ENCODE results near the gene IPO9. TPM values are rescaled to one million over a fixed set of nuclear protein-coding genes. Genes with fewer than 3 reads are reported as not detected.
"Not testable (repeated sequence)": the region's sequence is repeated elsewhere in the genome, so short reads cannot be mapped to it uniquely, and the experiment has no call there.

Gene IPO9
- total RNA-seq, 1 experiment from 2014 or later, result 106 TPM

DNA sequence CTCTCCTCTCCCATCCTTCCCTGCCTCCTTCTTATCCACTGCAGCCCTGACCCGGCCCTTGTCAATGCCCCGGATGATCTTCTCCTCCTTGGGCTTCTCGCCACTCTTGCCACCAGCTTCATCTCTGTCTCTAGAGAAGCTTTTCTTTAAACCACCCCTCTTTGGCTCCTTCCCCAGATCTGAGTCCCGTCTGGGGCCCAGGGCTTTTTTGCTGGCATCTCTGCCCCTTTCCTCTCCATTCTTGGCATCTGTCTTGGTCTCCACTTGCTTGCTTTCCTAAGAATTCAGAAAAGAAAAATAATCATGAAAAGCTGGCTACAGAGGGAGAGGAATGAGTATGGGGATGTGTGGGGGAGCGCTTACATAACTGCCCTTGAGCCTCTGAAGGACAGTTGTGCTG, 71.5 kb downstream of the IPO9 start:
- no peaks in the 10 kb centered on the region for H3K9me3 ChIP-seq (ENCODE audit: control insufficient read depth, insufficient read depth, low read depth, low read length)
- H3K27me3 ChIP-seq (ENCODE audit: control insufficient read depth, insufficient read depth, low read length), result no peaks in the 10 kb centered on the region
- ATAC-seq (no peak), DNase-seq (ENCODE audit: low read depth, low spot score) (no peak)
- POLR2A ChIA-PET, result no interaction called here
- H3K27ac ChIP-seq (ENCODE audit: low read length), result no peak overlapping the region
- no peak overlapping the region for H3K4me3 ChIP-seq (ENCODE audit: low read depth in 2 of 2, low read length in 2 of 2)
- H3K36me3 ChIP-seq (ENCODE audit: control insufficient read depth, insufficient read depth, low read length), result no peaks in the 10 kb centered on the region
- TF ChIP-seq TCF7L2 (IDR thresholded peaks at IDR 0.05; ENCODE audit: low read depth, low read length), result no peak
- TF ChIP-seq, protein P1, sequence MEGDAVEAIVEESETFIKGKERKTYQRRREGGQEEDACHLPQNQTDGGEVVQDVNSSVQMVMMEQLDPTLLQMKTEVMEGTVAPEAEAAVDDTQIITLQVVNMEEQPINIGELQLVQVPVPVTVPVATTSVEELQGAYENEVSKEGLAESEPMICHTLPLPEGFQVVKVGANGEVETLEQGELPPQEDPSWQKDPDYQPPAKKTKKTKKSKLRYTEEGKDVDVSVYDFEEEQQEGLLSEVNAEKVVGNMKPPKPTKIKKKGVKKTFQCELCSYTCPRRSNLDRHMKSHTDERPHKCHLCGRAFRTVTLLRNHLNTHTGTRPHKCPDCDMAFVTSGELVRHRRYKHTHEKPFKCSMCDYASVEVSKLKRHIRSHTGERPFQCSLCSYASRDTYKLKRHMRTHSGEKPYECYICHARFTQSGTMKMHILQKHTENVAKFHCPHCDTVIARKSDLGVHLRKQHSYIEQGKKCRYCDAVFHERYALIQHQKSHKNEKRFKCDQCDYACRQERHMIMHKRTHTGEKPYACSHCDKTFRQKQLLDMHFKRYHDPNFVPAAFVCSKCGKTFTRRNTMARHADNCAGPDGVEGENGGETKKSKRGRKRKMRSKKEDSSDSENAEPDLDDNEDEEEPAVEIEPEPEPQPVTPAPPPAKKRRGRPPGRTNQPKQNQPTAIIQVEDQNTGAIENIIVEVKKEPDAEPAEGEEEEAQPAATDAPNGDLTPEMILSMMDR (IDR thresholded peaks at IDR 0.05), result no peak
- TF ChIP-seq, protein P2, sequence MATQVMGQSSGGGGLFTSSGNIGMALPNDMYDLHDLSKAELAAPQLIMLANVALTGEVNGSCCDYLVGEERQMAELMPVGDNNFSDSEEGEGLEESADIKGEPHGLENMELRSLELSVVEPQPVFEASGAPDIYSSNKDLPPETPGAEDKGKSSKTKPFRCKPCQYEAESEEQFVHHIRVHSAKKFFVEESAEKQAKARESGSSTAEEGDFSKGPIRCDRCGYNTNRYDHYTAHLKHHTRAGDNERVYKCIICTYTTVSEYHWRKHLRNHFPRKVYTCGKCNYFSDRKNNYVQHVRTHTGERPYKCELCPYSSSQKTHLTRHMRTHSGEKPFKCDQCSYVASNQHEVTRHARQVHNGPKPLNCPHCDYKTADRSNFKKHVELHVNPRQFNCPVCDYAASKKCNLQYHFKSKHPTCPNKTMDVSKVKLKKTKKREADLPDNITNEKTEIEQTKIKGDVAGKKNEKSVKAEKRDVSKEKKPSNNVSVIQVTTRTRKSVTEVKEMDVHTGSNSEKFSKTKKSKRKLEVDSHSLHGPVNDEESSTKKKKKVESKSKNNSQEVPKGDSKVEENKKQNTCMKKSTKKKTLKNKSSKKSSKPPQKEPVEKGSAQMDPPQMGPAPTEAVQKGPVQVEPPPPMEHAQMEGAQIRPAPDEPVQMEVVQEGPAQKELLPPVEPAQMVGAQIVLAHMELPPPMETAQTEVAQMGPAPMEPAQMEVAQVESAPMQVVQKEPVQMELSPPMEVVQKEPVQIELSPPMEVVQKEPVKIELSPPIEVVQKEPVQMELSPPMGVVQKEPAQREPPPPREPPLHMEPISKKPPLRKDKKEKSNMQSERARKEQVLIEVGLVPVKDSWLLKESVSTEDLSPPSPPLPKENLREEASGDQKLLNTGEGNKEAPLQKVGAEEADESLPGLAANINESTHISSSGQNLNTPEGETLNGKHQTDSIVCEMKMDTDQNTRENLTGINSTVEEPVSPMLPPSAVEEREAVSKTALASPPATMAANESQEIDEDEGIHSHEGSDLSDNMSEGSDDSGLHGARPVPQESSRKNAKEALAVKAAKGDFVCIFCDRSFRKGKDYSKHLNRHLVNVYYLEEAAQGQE (IDR thresholded peaks at IDR 0.05; ENCODE audit: insufficient read depth in 1 of 2, low read depth in 2 of 2, low read length in 1 of 2), result no peak
- TF ChIP-seq SIN3A (IDR thresholded peaks at IDR 0.05; ENCODE audit: borderline replicate concordance, insufficient read depth, low read depth, low read length), result no peak
- no peak for TF ChIP-seq POLR2AphosphoS5 (IDR thresholded peaks at IDR 0.05; ENCODE audit: low read depth, low read length)
- CTCF ChIA-PET, result no interaction called here
- in situ Hi-C loops (cut with HindIII; ENCODE audit: low pct_unique_long_range_greater_than_20kb, low sequenced_read_pairs) (no loop called here), intact Hi-C loops (cut with micrococcal nuclease; ENCODE audit: unreplicated experiment) (no loop called here)
- 0 out of 2 replicates have a peak, but pooled peaks cover 3% of the 10 kb centered on the region for H3K4me1 ChIP-seq (ENCODE audit: control insufficient read depth, insufficient read depth, low read length)
- BruUV-seq (replicated peaks), result no TSS peak

DNA sequence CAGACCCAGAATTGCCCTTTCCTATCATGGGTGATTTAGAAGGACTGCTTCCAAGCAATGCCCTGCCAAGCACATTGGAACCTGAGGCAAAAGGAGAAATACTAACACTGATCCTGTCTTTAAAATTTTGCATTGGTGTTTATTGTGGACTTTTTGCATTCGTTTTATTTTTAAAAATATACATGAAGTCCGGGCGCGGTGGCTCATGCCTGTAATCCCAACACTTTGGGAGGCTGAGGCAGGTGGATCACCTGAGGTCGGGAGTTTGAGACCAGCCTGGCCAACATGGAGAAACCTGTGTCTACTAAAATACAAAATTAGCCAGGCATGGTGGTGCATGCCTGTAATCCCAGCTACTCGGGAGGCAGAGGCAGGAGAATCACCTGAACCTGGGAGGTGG, 72.1 kb downstream of the IPO9 start:
- H3K9me3 ChIP-seq (ENCODE audit: control insufficient read depth, insufficient read depth, low read depth, low read length); in situ Hi-C loops (cut with HindIII; ENCODE audit: low pct_unique_long_range_greater_than_20kb, low sequenced_read_pairs); ATAC-seq; H3K4me3 ChIP-seq (ENCODE audit: low read depth in 2 of 2, low read length in 2 of 2); BruUV-seq (replicated peaks); DNase-seq (ENCODE audit: low read depth, low spot score); H3K36me3 ChIP-seq (ENCODE audit: control insufficient read depth, insufficient read depth, low read length); H3K27me3 ChIP-seq (ENCODE audit: control insufficient read depth, insufficient read depth, low read length); POLR2A ChIA-PET; H3K4me1 ChIP-seq (ENCODE audit: control insufficient read depth, insufficient read depth, low read length); H3K27ac ChIP-seq (ENCODE audit: low read length); intact Hi-C loops (cut with micrococcal nuclease; ENCODE audit: unreplicated experiment): not testable (repeated sequence)
- CTCF ChIA-PET, result interaction anchor here (0.5 kb wide), 1 partner anchor 191 kb away, joined by 3 read pairs; no protein-coding TSS in a partner anchor

DNA sequence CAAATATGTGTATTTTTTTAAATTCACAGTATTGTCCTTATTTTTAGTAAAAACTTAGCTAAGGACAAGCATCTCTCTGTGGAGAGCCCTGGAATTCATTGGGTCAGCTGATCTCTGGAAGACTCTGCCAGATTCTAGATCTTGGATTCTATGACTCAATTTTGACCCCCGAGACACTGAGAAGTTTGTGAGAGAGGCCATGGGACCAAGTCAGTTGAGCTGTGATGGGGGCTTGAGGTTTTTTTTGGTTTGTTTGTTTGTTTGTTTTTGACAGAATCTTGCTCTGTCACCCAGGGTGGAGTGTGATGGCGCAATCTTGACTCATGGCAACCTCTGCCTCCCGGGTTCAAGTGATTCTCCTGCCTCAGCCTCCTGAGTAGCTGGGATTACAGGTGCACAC, 73.2 kb downstream of the IPO9 start:
- ChIA-PET POLR2A (interaction anchor here (0.6 to 0.7 kb wide), 4 partner anchors 19 to 526 kb away, joined by 3 to 10 read pairs (median 3); no protein-coding TSS in a partner anchor), CTCF (interaction anchor here (0.6 kb wide), 1 partner anchor 43 kb away, joined by 3 read pairs; no protein-coding TSS in a partner anchor)
- Histone ChIP-seq H3K4me3 (ENCODE audit: low read depth in 2 of 2, low read length in 2 of 2) (no peak overlapping the region), H3K4me1 (ENCODE audit: control insufficient read depth, insufficient read depth, low read length) (no peaks in the 10 kb centered on the region), H3K36me3 (ENCODE audit: control insufficient read depth, insufficient read depth, low read length) (no peaks in the 10 kb centered on the region), H3K27me3 (ENCODE audit: control insufficient read depth, insufficient read depth, low read length) (no peaks in the 10 kb centered on the region), H3K9me3 (ENCODE audit: control insufficient read depth, insufficient read depth, low read depth, low read length) (no peaks in the 10 kb centered on the region), H3K27ac (ENCODE audit: low read length) (no peak overlapping the region)
- DNase-seq (ENCODE audit: low read depth, low spot score) (no peak), ATAC-seq (no peak)
- TF ChIP-seq TCF7L2 (IDR thresholded peaks at IDR 0.05; ENCODE audit: low read depth, low read length), result no peak
- TF ChIP-seq SIN3A (IDR thresholded peaks at IDR 0.05; ENCODE audit: borderline replicate concordance, insufficient read depth, low read depth, low read length), result no peak
- TF ChIP-seq, protein P2 (IDR thresholded peaks at IDR 0.05; ENCODE audit: insufficient read depth in 1 of 2, low read depth in 2 of 2, low read length in 1 of 2), result no peak
- TF ChIP-seq, protein P1 (IDR thresholded peaks at IDR 0.05), result no peak
- no peak for TF ChIP-seq POLR2AphosphoS5 (IDR thresholded peaks at IDR 0.05; ENCODE audit: low read depth, low read length)
- in situ Hi-C loops (cut with HindIII; ENCODE audit: low pct_unique_long_range_greater_than_20kb, low sequenced_read_pairs) (no loop called here), intact Hi-C loops (cut with micrococcal nuclease; ENCODE audit: unreplicated experiment) (no loop called here)
- BruUV-seq (replicated peaks), result no TSS peak
